ENCODE data around the gene GPR17.

The GPR17 gene

GRCh38 chr2:127652786-127653357 lies 6.9 kb downstream of the GPR17 start:
- DNase-seq (ENCODE audit: extremely low read depth in 1 of 2, low read depth in 1 of 2), result no peak

- no peak for DNase-seq (ENCODE audit: extremely low read depth in 1 of 2, low read depth in 1 of 2)
These were observed 7.6 kb downstream of the GPR17 start for GRCh38 chr2:127653421-127654083.

- no peak for DNase-seq (ENCODE audit: extremely low read depth in 1 of 2, low read depth in 1 of 2)
These were observed 8.3 kb downstream of the GPR17 start for GRCh38 chr2:127654084-127654837.

- no peak for DNase-seq (ENCODE audit: extremely low read depth in 1 of 2, low read depth in 1 of 2)
These were observed 8.9 kb downstream of the GPR17 start for GRCh38 chr2:127654838-127655175.

GRCh38 chr2:127655209-127656073 lies 9.5 kb downstream of the GPR17 start:
- DNase-seq (ENCODE audit: extremely low read depth in 1 of 2, low read depth in 1 of 2), result no peak

GRCh38 chr2:127656569-127657231 lies 10.7 kb downstream of the GPR17 start:
- no peak for DNase-seq (ENCODE audit: extremely low read depth in 1 of 2, low read depth in 1 of 2)

- no peak for DNase-seq (ENCODE audit: extremely low read depth in 1 of 2, low read depth in 1 of 2)
These were observed 11.3 kb downstream of the GPR17 start for GRCh38 chr2:127657232-127657595.

- DNase-seq (ENCODE audit: extremely low read depth in 1 of 2, low read depth in 1 of 2), result no peak
These were observed 12.2 kb downstream of the GPR17 start for GRCh38 chr2:127658146-127658545.

GRCh38 chr2:127658641-127659407 lies 12.9 kb downstream of the GPR17 start:
- DNase-seq (ENCODE audit: extremely low read depth in 1 of 2, low read depth in 1 of 2), result no peak

- no peak for DNase-seq (ENCODE audit: extremely low read depth in 1 of 2, low read depth in 1 of 2)
These were observed 13.7 kb downstream of the GPR17 start for GRCh38 chr2:127659408-127660290.

GRCh38 chr2:127660291-127660578 lies 14.3 kb downstream of the GPR17 start:
- DNase-seq (ENCODE audit: extremely low read depth in 1 of 2, low read depth in 1 of 2), result no peak

GRCh38 chr2:127661072-127661649 lies 15.2 kb downstream of the GPR17 start:
- DNase-seq (ENCODE audit: extremely low read depth in 1 of 2, low read depth in 1 of 2), result no peak

GRCh38 chr2:127661949-127662510 lies 16.1 kb downstream of the GPR17 start:
- DNase-seq (ENCODE audit: extremely low read depth in 1 of 2, low read depth in 1 of 2), result no peak

- DNase-seq (ENCODE audit: extremely low read depth in 1 of 2, low read depth in 1 of 2), result no peak
These were observed 17.1 kb downstream of the GPR17 start for GRCh38 chr2:127662937-127663565.

GRCh38 chr2:127663566-127664064 lies 17.7 kb downstream of the GPR17 start:
- DNase-seq (ENCODE audit: extremely low read depth in 1 of 2, low read depth in 1 of 2), result no peak

GRCh38 chr2:127664065-127664894 lies 18.3 kb downstream of the GPR17 start:
- DNase-seq (ENCODE audit: extremely low read depth in 1 of 2, low read depth in 1 of 2), result no peak

GRCh38 chr2:127664895-127665225 lies 18.9 kb downstream of the GPR17 start:
- DNase-seq (ENCODE audit: extremely low read depth in 1 of 2, low read depth in 1 of 2), result no peak
